Loucy (cell line): ENCODE data around the gene MTMR3.

Experiments used
- H2AFZ ChIP-seq: fragments of 200-600 bp; sonication (generic); 2 replicates; pipeline ENCODE4 v1.6.0; 2016; ENCODE audit warnings: antibody characterized with exemption, mild to moderate bottlenecking, low read length, moderate library complexity
- H3F3A ChIP-seq: fragments of 200-600 bp; 2 replicates; pipeline ENCODE4 v1.6.0; 2016; ENCODE audit warnings: antibody characterized with exemption, low read depth, mild to moderate bottlenecking
- H3K27me3 ChIP-seq: fragments of 200-600 bp; sonication (generic); 2 replicates; pipeline ENCODE4 v1.6.1; 2014; ENCODE audit warnings: low read length, mild to moderate bottlenecking; ENCODE audit not compliant: insufficient read depth, poor library complexity, severe bottlenecking
- H3K36me3 ChIP-seq: fragments of 200-600 bp; sonication (generic); 2 replicates; pipeline ENCODE4 v1.6.1; 2016; ENCODE audit warnings: low read length; ENCODE audit not compliant: insufficient read depth
- H3K4me1 ChIP-seq: fragments of 200-600 bp; sonication (generic); 2 replicates; pipeline ENCODE4 v1.5.1; 2014; ENCODE audit warnings: low read length, mild to moderate bottlenecking; ENCODE audit not compliant: insufficient read depth, poor library complexity, severe bottlenecking
- H3K4me2 ChIP-seq: fragments of 200-600 bp; sonication (generic); 2 replicates; pipeline ENCODE4 v1.6.0; 2014; ENCODE audit warnings: antibody characterized with exemption, low read length, low read depth, mild to moderate bottlenecking; ENCODE audit not compliant: poor library complexity, severe bottlenecking
- H3K4me3 ChIP-seq: fragments of 200-600 bp; sonication (generic); 2 replicates; pipeline ENCODE4 v1.5.1; 2014; ENCODE audit warnings: low read length, mild to moderate bottlenecking, mixed read lengths; ENCODE audit not compliant: poor library complexity, severe bottlenecking
- H3K79me2 ChIP-seq: fragments of 200-600 bp; sonication (generic); 2 replicates; pipeline ENCODE4 v1.6.1; 2014; ENCODE audit warnings: low read length; ENCODE audit not compliant: insufficient read depth
- H3K9ac ChIP-seq: fragments of 200-600 bp; sonication (generic); 2 replicates; pipeline ENCODE4 v1.6.0; 2014; ENCODE audit warnings: mild to moderate bottlenecking, low read depth, low read length, moderate library complexity; ENCODE audit not compliant: poor library complexity, severe bottlenecking
- H3K9me2 ChIP-seq: fragments of 200-600 bp; sonication (generic); replicated peaks from 2 replicates; pipeline ENCODE4 v1.6.1; 2016; ENCODE audit warnings: low read depth, low read length, mixed read lengths
- H3K9me3 ChIP-seq: fragments of 200-600 bp; sonication (generic); 2 replicates; pipeline ENCODE4 v1.6.1; 2014; ENCODE audit warnings: mild to moderate bottlenecking, antibody characterized with exemption, low read length, low read depth; ENCODE audit not compliant: insufficient read depth
- H4K20me1 ChIP-seq: fragments of 200-600 bp; sonication (generic); 2 replicates; pipeline ENCODE4 v1.6.0; 2014; ENCODE audit warnings: antibody characterized with exemption, low read length, mild to moderate bottlenecking; ENCODE audit not compliant: insufficient read depth, poor library complexity, severe bottlenecking
- CTCF ChIP-seq: fragments of 200-600 bp; sonication (generic); conservative IDR thresholded peaks from 2 replicates; pipeline ENCODE4 v1.5.1; 2014; ENCODE audit warnings: mild to moderate bottlenecking, antibody characterized with exemption, low read length
- EZH2phosphoT487 ChIP-seq: fragments of 200-600 bp; IDR thresholded peaks from 2 replicates; pipeline ENCODE4 v1.6.1; 2018; ENCODE audit warnings: antibody characterized with exemption, mild to moderate bottlenecking, moderate library complexity, borderline replicate concordance

MTMR3 gene

GRCh38 chr22:29992341-29993275, 109.6 kb downstream of the MTMR3 start:
- H3K9me2 ChIP-seq, result no peaks in the 10 kb centered on the region
- no peak overlapping the region for H3K4me2 ChIP-seq
- peaks cover 4% of the 10 kb centered on the region for H3K4me1 ChIP-seq
- peaks cover 41% of the 10 kb centered on the region for H3K36me3 ChIP-seq
- no peaks in the 10 kb centered on the region for H3F3A ChIP-seq
- no peaks in the 10 kb centered on the region for H3K9me3 ChIP-seq
- no peak for TF ChIP-seq CTCF
- no peak for TF ChIP-seq EZH2phosphoT487
- no peak overlapping the region for H2AFZ ChIP-seq
- no peaks in the 10 kb centered on the region for H3K79me2 ChIP-seq
- H3K27me3 ChIP-seq, result no peaks in the 10 kb centered on the region
- no peaks in the 10 kb centered on the region for H4K20me1 ChIP-seq
- H3K4me3 ChIP-seq, result no peak overlapping the region
- H3K9ac ChIP-seq, result no peak overlapping the region

- H3F3A ChIP-seq, result no peaks in the 10 kb centered on the region
- H3K9ac ChIP-seq, result no peak overlapping the region
- peaks cover 9% of the 10 kb centered on the region for H3K4me1 ChIP-seq
- TF ChIP-seq EZH2phosphoT487 (no peak), CTCF (peak; percentile 59)
- H3K36me3 ChIP-seq, result peaks cover 43% of the 10 kb centered on the region
- no peak overlapping the region for H2AFZ ChIP-seq
- no peaks in the 10 kb centered on the region for H3K27me3 ChIP-seq
- H3K4me3 ChIP-seq, result no peak overlapping the region
- H3K9me2 ChIP-seq, result no peaks in the 10 kb centered on the region
- H4K20me1 ChIP-seq, result no peaks in the 10 kb centered on the region
- no peaks in the 10 kb centered on the region for H3K9me3 ChIP-seq
- no peak overlapping the region for H3K4me2 ChIP-seq
- H3K79me2 ChIP-seq, result no peaks in the 10 kb centered on the region
These were observed 111.2 kb downstream of the MTMR3 start for GRCh38 chr22:29994027-29994715.

- no peaks in the 10 kb centered on the region for H3K9me3 ChIP-seq
- no peaks in the 10 kb centered on the region for H4K20me1 ChIP-seq
- no peak overlapping the region for H3K4me2 ChIP-seq
- H3K36me3 ChIP-seq, result peaks cover 45% of the 10 kb centered on the region
- peaks cover 11% of the 10 kb centered on the region for H3K4me1 ChIP-seq
- H3K27me3 ChIP-seq, result no peaks in the 10 kb centered on the region
- H3K4me3 ChIP-seq, result no peak overlapping the region
- no peaks in the 10 kb centered on the region for H3F3A ChIP-seq
- no peaks in the 10 kb centered on the region for H3K79me2 ChIP-seq
- no peak for TF ChIP-seq CTCF
- TF ChIP-seq EZH2phosphoT487, result no peak
- no peaks in the 10 kb centered on the region for H3K9me2 ChIP-seq
- H2AFZ ChIP-seq, result no peak overlapping the region
- no peak overlapping the region for H3K9ac ChIP-seq
These were observed 112.0 kb downstream of the MTMR3 start for GRCh38 chr22:29994943-29995342.
